ENCODE measurements around the gene ZNF516.

ZNF516 gene

GRCh38 chr18:76410660-76411417 is 84.2 kb downstream of the ZNF516 start:
- H3K27me3 ChIP-seq (ENCODE audit: insufficient read depth, low read length) = no peaks in the 10 kb centered on the region
- H3K9me3 ChIP-seq (ENCODE audit: low read length) = no peaks in the 10 kb centered on the region
- no peak overlapping the region for H3K27ac ChIP-seq (ENCODE audit: low read depth, low read length, poor library complexity, severe bottlenecking)
- no peaks in the 10 kb centered on the region for H3K4me1 ChIP-seq (ENCODE audit: insufficient read depth, low read length, severe bottlenecking)
- TF ChIP-seq CTCF (IDR thresholded peaks at IDR 0.05; ENCODE audit: low read length) (no peak), EZH2 (IDR thresholded peaks at IDR 0.05; ENCODE audit: borderline replicate concordance, low read length) (no peak)
- H3K4me3 ChIP-seq (ENCODE audit: low read depth, low read length, poor library complexity, severe bottlenecking) = no peak overlapping the region
- no peak overlapping the region for H2AFZ ChIP-seq (ENCODE audit: low read length)
- H3K4me2 ChIP-seq (ENCODE audit: low read length) = no peak overlapping the region
- no peaks in the 10 kb centered on the region for H3K79me2 ChIP-seq (ENCODE audit: insufficient read depth, low read length)
- no peaks in the 10 kb centered on the region for H4K20me1 ChIP-seq (ENCODE audit: insufficient read depth, low read length)
- no peak overlapping the region for H3K9ac ChIP-seq (ENCODE audit: low read length)
- H3K36me3 ChIP-seq (ENCODE audit: insufficient read depth, low read length) = no peaks in the 10 kb centered on the region
- H3K9me2 ChIP-seq (ENCODE audit: low read depth, low read length) = no peaks in the 10 kb centered on the region
- no peaks in the 10 kb centered on the region for H3F3A ChIP-seq (ENCODE audit: insufficient read depth, low read length)

GRCh38 chr18:76410033-76410432 is 85.0 kb downstream of the ZNF516 start:
- Histone ChIP-seq H3K79me2 (ENCODE audit: insufficient read depth, low read length) (no peaks in the 10 kb centered on the region), H3K9me2 (ENCODE audit: low read depth, low read length) (no peaks in the 10 kb centered on the region), H3K9me3 (ENCODE audit: low read length) (no peaks in the 10 kb centered on the region), H3F3A (ENCODE audit: insufficient read depth, low read length) (no peaks in the 10 kb centered on the region), H3K27ac (ENCODE audit: low read depth, low read length, poor library complexity, severe bottlenecking) (no peak overlapping the region), H3K36me3 (ENCODE audit: insufficient read depth, low read length) (no peaks in the 10 kb centered on the region), H3K27me3 (ENCODE audit: insufficient read depth, low read length) (no peaks in the 10 kb centered on the region), H3K4me3 (ENCODE audit: low read depth, low read length, poor library complexity, severe bottlenecking) (no peak overlapping the region), H3K9ac (ENCODE audit: low read length) (no peak overlapping the region), H3K4me2 (ENCODE audit: low read length) (no peak overlapping the region), H3K4me1 (ENCODE audit: insufficient read depth, low read length, severe bottlenecking) (no peaks in the 10 kb centered on the region), H2AFZ (ENCODE audit: low read length) (no peak overlapping the region), H4K20me1 (ENCODE audit: insufficient read depth, low read length) (no peaks in the 10 kb centered on the region)
- TF ChIP-seq CTCF (IDR thresholded peaks at IDR 0.05; ENCODE audit: low read length) (no peak), EZH2 (IDR thresholded peaks at IDR 0.05; ENCODE audit: borderline replicate concordance, low read length) (no peak)

GRCh38 chr18:76408480-76409067 is 86.5 kb downstream of the ZNF516 start:
- Histone ChIP-seq H3K79me2 (ENCODE audit: insufficient read depth, low read length) (no peaks in the 10 kb centered on the region), H3K9me2 (ENCODE audit: low read depth, low read length) (no peaks in the 10 kb centered on the region), H2AFZ (ENCODE audit: low read length) (no peak overlapping the region), H3K4me2 (ENCODE audit: low read length) (no peak overlapping the region), H3K27me3 (ENCODE audit: insufficient read depth, low read length) (no peaks in the 10 kb centered on the region), H3K9me3 (ENCODE audit: low read length) (no peaks in the 10 kb centered on the region), H3K4me1 (ENCODE audit: insufficient read depth, low read length, severe bottlenecking) (no peaks in the 10 kb centered on the region), H3K9ac (ENCODE audit: low read length) (no peak overlapping the region), H3K36me3 (ENCODE audit: insufficient read depth, low read length) (no peaks in the 10 kb centered on the region), H3K4me3 (ENCODE audit: low read depth, low read length, poor library complexity, severe bottlenecking) (no peak overlapping the region), H3F3A (ENCODE audit: insufficient read depth, low read length) (no peaks in the 10 kb centered on the region), H3K27ac (ENCODE audit: low read depth, low read length, poor library complexity, severe bottlenecking) (no peak overlapping the region), H4K20me1 (ENCODE audit: insufficient read depth, low read length) (no peaks in the 10 kb centered on the region)
- TF ChIP-seq EZH2 (IDR thresholded peaks at IDR 0.05; ENCODE audit: borderline replicate concordance, low read length) = no peak
- TF ChIP-seq CTCF (IDR thresholded peaks at IDR 0.05; ENCODE audit: low read length) = no peak

Measured in OCI-LY1 (cell line).